ENCODE results near the gene PNMA5.

- TF ChIP-seq CTCF (IDR thresholded peaks at IDR 0.05; ENCODE audit: poor library complexity, severe bottlenecking) (peak; percentile 92), TAF1 (IDR thresholded peaks at IDR 0.05; ENCODE audit: low read depth) (peak; percentile 39), EZH2 (IDR thresholded peaks at IDR 0.05; ENCODE audit: borderline replicate concordance, insufficient read depth, low read length, poor library complexity, severe bottlenecking) (no peak), POLR2AphosphoS5 (IDR thresholded peaks at IDR 0.05) (peak; percentile 43), REST (IDR thresholded peaks at IDR 0.05; ENCODE audit: borderline replicate concordance) (no peak), MXI1 (conservative IDR thresholded peaks at IDR 0.05; ENCODE audit: poor library complexity, severe bottlenecking) (peak; percentile 58), RAD21 (conservative IDR thresholded peaks at IDR 0.05) (peak; percentile 94)
These were observed 35.1 kb downstream of the PNMA5 start for GRCh38 chrX:152958524-152959465.

All from neural cell (in vitro differentiated cells).